Stimulated activated CD4-positive, alpha-beta T cell treated with anti-CD3 and anti-CD28 coated beads, Interleukin-15, amount 100 ng/mL, for 24 hours (primary cell): ENCODE data around the gene CMSS1.

Experiments
- DNase-seq: peaks from one replicate; pipeline ENCODE4 v3.0.0-alpha.2; 2020

Gene CMSS1

GRCh38 chr3:99817437-99818240 lies at the start of gene CMSS1:
Gene CMSS1, plus strand, starts transcription at chr3:99817862.
- peak; percentile 97 for DNase-seq

GRCh38 chr3:99768126-99768525 lies 49.5 kb upstream of the CMSS1 start:
- no peak for DNase-seq

GRCh38 chr3:99768808-99769501 lies 48.7 kb upstream of the CMSS1 start:
- no peak for DNase-seq

- DNase-seq: no peak
Measured at GRCh38 chr3:99772171-99772570, 45.5 kb upstream of the CMSS1 start.

- no peak for DNase-seq
Measured at GRCh38 chr3:99772671-99773070, 45.0 kb upstream of the CMSS1 start.

- DNase-seq: no peak
Measured at GRCh38 chr3:99774467-99774866, 43.2 kb upstream of the CMSS1 start.

- DNase-seq: no peak
Measured at GRCh38 chr3:99776516-99777209, 41.0 kb upstream of the CMSS1 start.

GRCh38 chr3:99777210-99777549 lies 40.5 kb upstream of the CMSS1 start:
- no peak for DNase-seq

GRCh38 chr3:99777708-99778107 lies 40.0 kb upstream of the CMSS1 start:
- no peak for DNase-seq

GRCh38 chr3:99780749-99781148 lies 36.9 kb upstream of the CMSS1 start:
- DNase-seq: no peak

- no peak for DNase-seq
Measured at GRCh38 chr3:99781761-99782160, 35.9 kb upstream of the CMSS1 start.

GRCh38 chr3:99783011-99783573 lies 34.6 kb upstream of the CMSS1 start:
- DNase-seq: no peak

- DNase-seq: peak; percentile 7
Measured at GRCh38 chr3:99789011-99789721, 28.5 kb upstream of the CMSS1 start.

- DNase-seq: no peak
Measured at GRCh38 chr3:99794485-99794884, 23.2 kb upstream of the CMSS1 start.

GRCh38 chr3:99795573-99795972 lies 22.1 kb upstream of the CMSS1 start:
- DNase-seq: no peak

GRCh38 chr3:99799422-99799821 lies 18.2 kb upstream of the CMSS1 start:
- DNase-seq: no peak

GRCh38 chr3:99803297-99803696 lies 14.4 kb upstream of the CMSS1 start:
- DNase-seq: no peak

GRCh38 chr3:99805160-99805559 lies 12.5 kb upstream of the CMSS1 start:
- DNase-seq: no peak

GRCh38 chr3:99808163-99808794 lies 9.4 kb upstream of the CMSS1 start:
- DNase-seq: peak; percentile 42

- DNase-seq: no peak
Measured at GRCh38 chr3:99809565-99809964, 8.1 kb upstream of the CMSS1 start.

- no peak for DNase-seq
Measured at GRCh38 chr3:99810403-99810802, 7.3 kb upstream of the CMSS1 start.

GRCh38 chr3:99817047-99817436 lies 620 bp upstream of the CMSS1 start:
- peak; percentile 24 for DNase-seq
